ENCODE measurements around the gene RTKN2.

GRCh38 chr10:62182171-62182570 is 86.5 kb downstream of the RTKN2 start:
- TF ChIP-seq, protein P1, sequence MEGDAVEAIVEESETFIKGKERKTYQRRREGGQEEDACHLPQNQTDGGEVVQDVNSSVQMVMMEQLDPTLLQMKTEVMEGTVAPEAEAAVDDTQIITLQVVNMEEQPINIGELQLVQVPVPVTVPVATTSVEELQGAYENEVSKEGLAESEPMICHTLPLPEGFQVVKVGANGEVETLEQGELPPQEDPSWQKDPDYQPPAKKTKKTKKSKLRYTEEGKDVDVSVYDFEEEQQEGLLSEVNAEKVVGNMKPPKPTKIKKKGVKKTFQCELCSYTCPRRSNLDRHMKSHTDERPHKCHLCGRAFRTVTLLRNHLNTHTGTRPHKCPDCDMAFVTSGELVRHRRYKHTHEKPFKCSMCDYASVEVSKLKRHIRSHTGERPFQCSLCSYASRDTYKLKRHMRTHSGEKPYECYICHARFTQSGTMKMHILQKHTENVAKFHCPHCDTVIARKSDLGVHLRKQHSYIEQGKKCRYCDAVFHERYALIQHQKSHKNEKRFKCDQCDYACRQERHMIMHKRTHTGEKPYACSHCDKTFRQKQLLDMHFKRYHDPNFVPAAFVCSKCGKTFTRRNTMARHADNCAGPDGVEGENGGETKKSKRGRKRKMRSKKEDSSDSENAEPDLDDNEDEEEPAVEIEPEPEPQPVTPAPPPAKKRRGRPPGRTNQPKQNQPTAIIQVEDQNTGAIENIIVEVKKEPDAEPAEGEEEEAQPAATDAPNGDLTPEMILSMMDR (IDR thresholded peaks at IDR 0.05) = no peak
- TF ChIP-seq POLR2A (IDR thresholded peaks at IDR 0.05) = no peak
